ENCODE results near the gene ZDHHC5.
"Not testable (repeated sequence)": the region's sequence is repeated elsewhere in the genome, so short reads cannot be mapped to it uniquely, and the experiment has no call there.

Gene ZDHHC5

DNA sequence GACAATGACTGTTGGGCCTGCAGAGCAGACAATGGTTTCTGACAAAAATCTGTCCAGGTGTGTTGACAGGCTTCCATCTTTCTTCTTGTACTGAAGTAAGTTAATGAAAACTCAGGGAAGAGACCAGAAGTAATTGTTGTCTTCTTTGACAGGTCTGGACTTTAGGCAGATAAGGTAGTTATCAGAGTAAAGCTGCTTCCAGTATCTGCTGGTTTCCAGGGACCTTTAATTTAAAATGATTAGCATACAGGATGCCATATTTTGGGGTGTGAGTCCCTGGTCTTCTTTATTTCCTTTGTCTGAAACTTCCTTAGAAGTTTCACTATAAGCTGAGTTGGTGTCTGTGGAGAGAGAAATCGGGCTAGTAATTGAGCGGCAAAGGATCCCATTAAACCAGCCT lies 45.9 kb downstream of the ZDHHC5 start:
- peaks cover 4 to 9% of the 10 kb centered on the region in 2 experiments for H3K36me3 ChIP-seq (ENCODE audit: control insufficient read depth in 1 of 2, insufficient read depth in 2 of 2, low read depth in 1 of 2, low read length in 2 of 2)
- H3K9ac ChIP-seq (ENCODE audit: low read length): peak overlapping the region; percentile 95
- peak overlapping the region in 1 of 2 experiments; percentile 90 for H3K4me3 ChIP-seq (ENCODE audit: insufficient read depth in 1 of 2, low read depth in 1 of 2, low read length in 2 of 2)
- no peak overlapping the region for H2AK5ac ChIP-seq (ENCODE audit: low read length, severe bottlenecking)
- no peaks in the 10 kb centered on the region for H3K27me3 ChIP-seq (ENCODE audit: control insufficient read depth in 1 of 2, insufficient read depth in 1 of 2, low read length in 2 of 2)
- H3K4me2 ChIP-seq (ENCODE audit: low read length, poor library complexity, severe bottlenecking): peak overlapping the region; percentile 94
- H3K18ac ChIP-seq (ENCODE audit: low read depth in 1 of 2, low read length in 2 of 2): no peak overlapping the region
- H3K23ac ChIP-seq (ENCODE audit: low read length in 2 of 2): no peak overlapping the region
- H3K4me1 ChIP-seq (ENCODE audit: control insufficient read depth, insufficient read depth, low read depth, low read length): peaks cover 10% of the 10 kb centered on the region
- DNase-seq: no peak
- no peak overlapping the region for H3K4ac ChIP-seq (ENCODE audit: low read depth in 1 of 2, low read length in 2 of 2)
- H2AFZ ChIP-seq (ENCODE audit: low read depth, low read length): no peak overlapping the region
- H3K14ac ChIP-seq (ENCODE audit: low read length in 2 of 2): no peak overlapping the region
- H3K27ac ChIP-seq (ENCODE audit: low read length, poor library complexity, severe bottlenecking): no peak overlapping the region
- no peak overlapping the region for H2BK120ac ChIP-seq (ENCODE audit: low read depth, low read length)
- no peaks in the 10 kb centered on the region for H3K9me3 ChIP-seq (ENCODE audit: control insufficient read depth, low read length)
- H2BK5ac ChIP-seq (ENCODE audit: low read depth, low read length, poor library complexity, severe bottlenecking): no peak overlapping the region
- no peak overlapping the region for H2BK15ac ChIP-seq (ENCODE audit: low read depth, poor library complexity, severe bottlenecking)
- no peak overlapping the region for H4K8ac ChIP-seq (ENCODE audit: low read length)
- H4K91ac ChIP-seq (ENCODE audit: low read length): no peak overlapping the region
- no peak overlapping the region for H2BK12ac ChIP-seq (ENCODE audit: low read length in 2 of 2)
- peaks cover 14% of the 10 kb centered on the region for H3K79me1 ChIP-seq (replicated peaks; ENCODE audit: low read length, poor library complexity, severe bottlenecking)
- WGBS: 100% methylated on average over 2 of the region's 2 CpGs

DNA sequence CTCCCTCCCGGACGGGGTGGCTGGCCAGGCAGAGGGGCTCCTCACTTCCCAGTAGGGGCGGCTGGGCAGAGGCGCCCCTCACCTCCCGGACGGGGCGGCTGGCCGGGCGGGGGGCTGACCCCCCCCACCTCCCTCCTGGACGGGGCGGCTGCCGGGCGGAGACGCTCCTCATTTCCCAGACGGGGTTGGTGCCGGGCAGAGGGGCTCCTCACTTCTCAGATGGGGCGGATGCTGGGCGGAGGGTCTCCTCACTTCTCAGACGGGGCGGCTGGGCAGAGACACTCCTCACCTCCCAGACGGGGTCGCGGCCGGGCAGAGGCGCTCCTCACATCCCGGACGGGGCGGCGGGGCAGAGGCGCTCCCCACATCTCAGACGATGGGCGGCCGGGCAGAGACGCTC lies 48.8 kb downstream of the ZDHHC5 start:
- not testable (repeated sequence) for H2BK120ac ChIP-seq (ENCODE audit: low read depth, low read length); H3K14ac ChIP-seq (ENCODE audit: low read length in 2 of 2); H3K4me3 ChIP-seq (ENCODE audit: insufficient read depth in 1 of 2, low read depth in 1 of 2, low read length in 2 of 2); H3K9ac ChIP-seq (ENCODE audit: low read length); H3K79me1 ChIP-seq (replicated peaks; ENCODE audit: low read length, poor library complexity, severe bottlenecking); H3K4me1 ChIP-seq (ENCODE audit: control insufficient read depth, insufficient read depth, low read depth, low read length); H2BK15ac ChIP-seq (ENCODE audit: low read depth, poor library complexity, severe bottlenecking); H3K4ac ChIP-seq (ENCODE audit: low read depth in 1 of 2, low read length in 2 of 2); H2AK5ac ChIP-seq (ENCODE audit: low read length, severe bottlenecking); DNase-seq; H3K4me2 ChIP-seq (ENCODE audit: low read length, poor library complexity, severe bottlenecking); H3K9me3 ChIP-seq (ENCODE audit: control insufficient read depth, low read length); H3K27ac ChIP-seq (ENCODE audit: low read length, poor library complexity, severe bottlenecking); H4K8ac ChIP-seq (ENCODE audit: low read length); H2BK12ac ChIP-seq (ENCODE audit: low read length in 2 of 2); H3K18ac ChIP-seq (ENCODE audit: low read depth in 1 of 2, low read length in 2 of 2); H4K91ac ChIP-seq (ENCODE audit: low read length); H2BK5ac ChIP-seq (ENCODE audit: low read depth, low read length, poor library complexity, severe bottlenecking); H2AFZ ChIP-seq (ENCODE audit: low read depth, low read length); H3K27me3 ChIP-seq (ENCODE audit: control insufficient read depth in 1 of 2, insufficient read depth in 1 of 2, low read length in 2 of 2); H3K23ac ChIP-seq (ENCODE audit: low read length in 2 of 2)
- 97% methylated on average over 5 of the region's 34 CpGs for WGBS
- H3K36me3 ChIP-seq (ENCODE audit: control insufficient read depth in 1 of 2, insufficient read depth in 2 of 2, low read depth in 1 of 2, low read length in 2 of 2): peaks cover 9 to 18% of the 10 kb centered on the region in 2 experiments

DNA sequence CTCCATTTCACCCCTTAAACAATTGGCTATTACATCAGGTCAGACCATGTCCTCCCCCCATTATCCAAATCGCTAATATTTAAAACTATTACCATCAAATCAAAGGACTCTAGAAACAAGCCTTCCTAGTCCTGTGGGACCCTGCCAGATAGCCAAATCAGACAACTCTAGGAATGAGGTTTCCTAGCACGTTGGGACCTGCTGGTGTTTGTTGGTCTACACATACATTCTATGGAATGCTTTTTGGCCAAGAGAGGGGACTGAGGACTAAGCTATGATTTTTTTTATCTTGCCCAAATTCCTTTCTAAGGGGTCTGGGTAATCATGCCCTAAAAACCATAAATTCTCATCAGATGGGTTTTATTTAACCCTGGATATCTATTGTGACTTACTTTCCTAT lies 59.3 kb downstream of the ZDHHC5 start:
- no peak overlapping the region for H2BK120ac ChIP-seq (ENCODE audit: low read depth, low read length)
- no peak overlapping the region for H4K8ac ChIP-seq (ENCODE audit: low read length)
- H3K9ac ChIP-seq (ENCODE audit: low read length): no peak overlapping the region
- no peaks in the 10 kb centered on the region for H3K27me3 ChIP-seq (ENCODE audit: control insufficient read depth in 1 of 2, insufficient read depth in 1 of 2, low read length in 2 of 2)
- H2AK5ac ChIP-seq (ENCODE audit: low read length, severe bottlenecking): no peak overlapping the region
- no peak overlapping the region for H3K18ac ChIP-seq (ENCODE audit: low read depth in 1 of 2, low read length in 2 of 2)
- peaks cover 11% of the 10 kb centered on the region for H3K79me1 ChIP-seq (replicated peaks; ENCODE audit: low read length, poor library complexity, severe bottlenecking)
- no peak overlapping the region for H2BK5ac ChIP-seq (ENCODE audit: low read depth, low read length, poor library complexity, severe bottlenecking)
- no peak overlapping the region for H4K91ac ChIP-seq (ENCODE audit: low read length)
- H3K4ac ChIP-seq (ENCODE audit: low read depth in 1 of 2, low read length in 2 of 2): no peak overlapping the region
- 94% methylated on average over 2 of the region's 2 CpGs for WGBS
- no peak overlapping the region for H2AFZ ChIP-seq (ENCODE audit: low read depth, low read length)
- no peak overlapping the region for H3K23ac ChIP-seq (ENCODE audit: low read length in 2 of 2)
- no peak overlapping the region for H3K4me3 ChIP-seq (ENCODE audit: insufficient read depth in 1 of 2, low read depth in 1 of 2, low read length in 2 of 2)
- no peak overlapping the region for H3K4me2 ChIP-seq (ENCODE audit: low read length, poor library complexity, severe bottlenecking)
- peaks cover 0 to 3% of the 10 kb centered on the region in 2 experiments for H3K36me3 ChIP-seq (ENCODE audit: control insufficient read depth in 1 of 2, insufficient read depth in 2 of 2, low read depth in 1 of 2, low read length in 2 of 2)
- DNase-seq: no peak
- H3K27ac ChIP-seq (ENCODE audit: low read length, poor library complexity, severe bottlenecking): no peak overlapping the region
- no peak overlapping the region for H2BK15ac ChIP-seq (ENCODE audit: low read depth, poor library complexity, severe bottlenecking)
- no peaks in the 10 kb centered on the region for H3K9me3 ChIP-seq (ENCODE audit: control insufficient read depth, low read length)
- H2BK12ac ChIP-seq (ENCODE audit: low read length in 2 of 2): no peak overlapping the region
- H3K4me1 ChIP-seq (ENCODE audit: control insufficient read depth, insufficient read depth, low read depth, low read length): no peaks in the 10 kb centered on the region
- no peak overlapping the region for H3K14ac ChIP-seq (ENCODE audit: low read length in 2 of 2)

DNA sequence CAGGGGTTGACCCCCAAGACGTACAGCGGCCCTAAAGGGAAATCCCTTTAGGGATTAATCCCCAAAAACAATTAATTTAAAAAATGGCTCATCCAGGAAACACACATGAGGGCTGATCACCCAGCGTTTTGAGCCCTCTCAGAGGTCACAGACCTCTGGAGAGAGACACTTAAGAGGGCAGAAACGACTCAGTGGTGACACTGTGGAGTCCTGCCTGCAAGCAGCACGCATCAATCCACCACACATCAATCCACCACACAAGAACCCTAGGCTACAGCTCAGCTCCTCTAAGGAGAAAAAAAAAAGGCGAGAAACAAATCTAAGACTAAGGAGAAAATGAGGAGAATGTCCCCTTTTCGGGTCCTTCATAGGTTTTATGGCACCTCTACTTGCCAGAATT lies 60.9 kb downstream of the ZDHHC5 start:
- Histone ChIP-seq H3K9ac (ENCODE audit: low read length) (no peak overlapping the region), H2BK15ac (ENCODE audit: low read depth, poor library complexity, severe bottlenecking) (no peak overlapping the region), H3K14ac (ENCODE audit: low read length in 2 of 2) (no peak overlapping the region), H3K4me1 (ENCODE audit: control insufficient read depth, insufficient read depth, low read depth, low read length) (no peaks in the 10 kb centered on the region), H3K27me3 (ENCODE audit: control insufficient read depth in 1 of 2, insufficient read depth in 1 of 2, low read length in 2 of 2) (no peaks in the 10 kb centered on the region), H2AFZ (ENCODE audit: low read depth, low read length) (no peak overlapping the region), H2BK120ac (ENCODE audit: low read depth, low read length) (no peak overlapping the region), H2BK12ac (ENCODE audit: low read length in 2 of 2) (no peak overlapping the region), H2BK5ac (ENCODE audit: low read depth, low read length, poor library complexity, severe bottlenecking) (no peak overlapping the region), H4K91ac (ENCODE audit: low read length) (no peak overlapping the region), H3K36me3 (ENCODE audit: control insufficient read depth in 1 of 2, insufficient read depth in 2 of 2, low read depth in 1 of 2, low read length in 2 of 2) (no peaks in the 10 kb centered on the region), H3K27ac (ENCODE audit: low read length, poor library complexity, severe bottlenecking) (no peak overlapping the region), H3K9me3 (ENCODE audit: control insufficient read depth, low read length) (no peaks in the 10 kb centered on the region), H4K8ac (ENCODE audit: low read length) (no peak overlapping the region), H3K4me2 (ENCODE audit: low read length, poor library complexity, severe bottlenecking) (no peak overlapping the region), H3K79me1 (replicated peaks; ENCODE audit: low read length, poor library complexity, severe bottlenecking) (peaks cover 16% of the 10 kb centered on the region), H3K18ac (ENCODE audit: low read depth in 1 of 2, low read length in 2 of 2) (no peak overlapping the region), H3K23ac (ENCODE audit: low read length in 2 of 2) (no peak overlapping the region), H3K4me3 (ENCODE audit: insufficient read depth in 1 of 2, low read depth in 1 of 2, low read length in 2 of 2) (no peak overlapping the region), H2AK5ac (ENCODE audit: low read length, severe bottlenecking) (no peak overlapping the region), H3K4ac (ENCODE audit: low read depth in 1 of 2, low read length in 2 of 2) (no peak overlapping the region)
- 54% methylated on average over 6 of the region's 7 CpGs for WGBS
- no peak for DNase-seq
